Measurements from ENCODE around the gene PCDHB11. TPM values are rescaled to one million over a fixed set of nuclear protein-coding genes. Genes with fewer than 3 reads are reported as not detected.
"Not testable (repeated sequence)": the region's sequence is repeated elsewhere in the genome, so short reads cannot be mapped to it uniquely, and the experiment has no call there.

PCDHB11 gene
- total and polyA plus RNA-seq, 7 experiments from 2014 or later: not detected

- ChIA-PET POLR2A (no interaction called here), CTCF (interaction anchor here (0.7 to 1.0 kb wide), 2 partner anchors 10 to 134 kb away, joined by 3 to 5 read pairs; partner anchors contain the start of gene PCDHB8)
- Histone ChIP-seq H3K9me3 (ENCODE audit: control insufficient read depth in 2 of 3, low read length in 3 of 3) (peaks cover 0 to 7% (median 0%) of the 10 kb centered on the region in 3 experiments), H3K36me3 (ENCODE audit: control insufficient read depth in 2 of 3, insufficient read depth in 3 of 3, low read length in 3 of 3) (no peaks in the 10 kb centered on the region), H3K27me3 (ENCODE audit: control insufficient read depth in 2 of 2, insufficient read depth in 2 of 2, low read length in 2 of 2) (no peaks in the 10 kb centered on the region), H3K27ac (ENCODE audit: low read depth, low read length) (no peak within 1 kb of the TSS), H3K4me1 (ENCODE audit: control insufficient read depth in 2 of 2, insufficient read depth in 2 of 2, low read length in 2 of 2) (no peaks in the 10 kb centered on the region), H3K4me3 (ENCODE audit: low read length) (no peak within 1 kb of the TSS)
- Mint-ChIP-seq H3K36me3 (peaks cover 7 to 38% (median 28%) of the 10 kb centered on the region in 5 donors), H3K27ac (no peak within 1 kb of the TSS), H3K4me3 (peak within 1 kb of the TSS; percentile 15 to 64 (median 35)), H3K9me3 (peaks cover 12 to 80% (median 50%) of the 10 kb centered on the region in 11 donors), H3K4me1 (peaks cover 0 to 12% (median 5%) of the 10 kb centered on the region in 7 donors), H3K27me3 (peaks cover 3 to 86% (median 76%) of the 10 kb centered on the region in 5 donors)
- DNase-seq (peak in 1 of 9 donors; percentile 14), ATAC-seq (no peak)
- intact Hi-C loops (cut with micrococcal nuclease): loop anchor here (1.0 to 5.0 kb wide), 2 partner anchors 375 to 377 kb away; no protein-coding TSS in a partner anchor
Observed at GRCh38 chr5:141186897-141187512, 12.4 kb upstream of the PCDHB11 start, which contains the start of gene PCDHB9. Gene PCDHB9, plus strand, starts transcription at chr5:141187161. Its CDS starts 158 bp downstream, at chr5:141187319.

DNA sequence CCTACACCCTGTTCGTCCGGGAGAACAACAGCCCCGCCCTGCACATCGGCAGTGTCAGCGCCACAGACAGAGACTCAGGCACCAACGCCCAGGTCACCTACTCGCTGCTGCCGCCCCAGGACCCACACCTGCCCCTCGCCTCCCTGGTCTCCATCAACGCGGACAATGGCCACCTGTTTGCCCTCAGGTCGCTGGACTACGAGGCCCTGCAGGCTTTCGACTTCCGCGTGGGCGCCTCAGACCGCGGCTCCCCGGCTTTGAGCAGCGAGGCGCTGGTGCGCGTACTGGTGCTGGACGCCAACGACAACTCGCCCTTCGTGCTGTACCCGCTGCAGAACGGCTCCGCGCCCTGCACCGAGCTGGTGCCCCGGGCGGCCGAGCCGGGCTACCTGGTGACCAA, 10.7 kb upstream of the PCDHB11 start:
- H3K27ac Mint-ChIP-seq; DNase-seq; H3K27me3 ChIP-seq (ENCODE audit: control insufficient read depth in 2 of 2, insufficient read depth in 2 of 2, low read length in 2 of 2); H3K27ac ChIP-seq (ENCODE audit: low read depth, low read length); H3K9me3 ChIP-seq (ENCODE audit: control insufficient read depth in 2 of 3, low read length in 3 of 3); POLR2A ChIA-PET; CTCF ChIA-PET; H3K4me3 Mint-ChIP-seq; H3K36me3 ChIP-seq (ENCODE audit: control insufficient read depth in 2 of 3, insufficient read depth in 3 of 3, low read length in 3 of 3); H3K4me1 ChIP-seq (ENCODE audit: control insufficient read depth in 2 of 2, insufficient read depth in 2 of 2, low read length in 2 of 2); H3K4me3 ChIP-seq (ENCODE audit: low read length); ATAC-seq: not testable (repeated sequence)
- intact Hi-C loops (cut with micrococcal nuclease): loop anchor here in 1 of 2 donors (5.0 kb wide), 1 partner anchor 374 kb away; no protein-coding TSS in a partner anchor
- peaks cover under 1 to 34% (median 19%) of the 10 kb centered on the region in 5 donors for H3K36me3 Mint-ChIP-seq
- H3K9me3 Mint-ChIP-seq: peaks cover 9 to 80% (median 45%) of the 10 kb centered on the region in 11 donors
- H3K27me3 Mint-ChIP-seq: peaks cover 3 to 86% (median 74%) of the 10 kb centered on the region in 5 donors
- peaks cover 0 to 12% (median 5%) of the 10 kb centered on the region in 7 donors for H3K4me1 Mint-ChIP-seq

- CTCF ChIA-PET; DNase-seq; H3K4me1 ChIP-seq (ENCODE audit: control insufficient read depth in 2 of 2, insufficient read depth in 2 of 2, low read length in 2 of 2); H3K27ac Mint-ChIP-seq; H3K36me3 ChIP-seq (ENCODE audit: control insufficient read depth in 2 of 3, insufficient read depth in 3 of 3, low read length in 3 of 3); H3K27me3 ChIP-seq (ENCODE audit: control insufficient read depth in 2 of 2, insufficient read depth in 2 of 2, low read length in 2 of 2); H3K4me3 Mint-ChIP-seq; H3K9me3 ChIP-seq (ENCODE audit: control insufficient read depth in 2 of 3, low read length in 3 of 3); H3K4me3 ChIP-seq (ENCODE audit: low read length); ATAC-seq; H3K27ac ChIP-seq (ENCODE audit: low read depth, low read length); POLR2A ChIA-PET: not testable (repeated sequence)
- H3K4me1 Mint-ChIP-seq: peaks cover 0 to 12% (median 5%) of the 10 kb centered on the region in 7 donors
- peaks cover 0 to 34% (median 19%) of the 10 kb centered on the region in 5 donors for H3K36me3 Mint-ChIP-seq
- H3K27me3 Mint-ChIP-seq: peaks cover 3 to 86% (median 73%) of the 10 kb centered on the region in 5 donors
- intact Hi-C loops (cut with micrococcal nuclease): loop anchor here in 1 of 2 donors (5.0 kb wide), 1 partner anchor 373 kb away; no protein-coding TSS in a partner anchor
- H3K9me3 Mint-ChIP-seq: peaks cover 9 to 81% (median 45%) of the 10 kb centered on the region in 11 donors
Observed at GRCh38 chr5:141189131-141189530, 10.3 kb upstream of the PCDHB11 start.

- POLR2A ChIA-PET: no interaction called here
- CTCF ChIA-PET: no interaction called here
- H3K27ac Mint-ChIP-seq: no peak within 1 kb of the TSS
- no peak within 1 kb of the TSS for H3K27ac ChIP-seq (ENCODE audit: low read depth, low read length)
- no peak for ATAC-seq
- DNase-seq: no peak
- intact Hi-C loops (cut with micrococcal nuclease): no loop called here
- no peaks in the 10 kb centered on the region for H3K4me1 ChIP-seq (ENCODE audit: control insufficient read depth in 2 of 2, insufficient read depth in 2 of 2, low read length in 2 of 2)
- peak within 1 kb of the TSS in 4 of 10 donors; percentile 11 to 46 (median 21) for H3K4me3 Mint-ChIP-seq
- no peak within 1 kb of the TSS for H3K4me3 ChIP-seq (ENCODE audit: low read length)
- no peaks in the 10 kb centered on the region for H3K27me3 ChIP-seq (ENCODE audit: control insufficient read depth in 2 of 2, insufficient read depth in 2 of 2, low read length in 2 of 2)
- H3K27me3 Mint-ChIP-seq: peaks cover 3 to 81% (median 58%) of the 10 kb centered on the region in 5 donors
- peaks cover 0 to 36% (median 13%) of the 10 kb centered on the region in 5 donors for H3K36me3 Mint-ChIP-seq
- no peaks in the 10 kb centered on the region for H3K36me3 ChIP-seq (ENCODE audit: control insufficient read depth in 2 of 3, insufficient read depth in 3 of 3, low read length in 3 of 3)
- peaks cover 0 to 10% (median 0%) of the 10 kb centered on the region in 3 experiments for H3K9me3 ChIP-seq (ENCODE audit: control insufficient read depth in 2 of 3, low read length in 3 of 3)
- peaks cover 6 to 84% (median 44%) of the 10 kb centered on the region in 11 donors for H3K9me3 Mint-ChIP-seq
- H3K4me1 Mint-ChIP-seq: peaks cover 0 to 5% (median 3%) of the 10 kb centered on the region in 7 donors
Observed at GRCh38 chr5:141192110-141192725, 7.2 kb upstream of the PCDHB11 start, which contains the start of gene PCDHB10. Gene PCDHB10, plus strand, starts transcription at chr5:141192353. Its CDS starts 200 bp downstream, at chr5:141192553.

DNA sequence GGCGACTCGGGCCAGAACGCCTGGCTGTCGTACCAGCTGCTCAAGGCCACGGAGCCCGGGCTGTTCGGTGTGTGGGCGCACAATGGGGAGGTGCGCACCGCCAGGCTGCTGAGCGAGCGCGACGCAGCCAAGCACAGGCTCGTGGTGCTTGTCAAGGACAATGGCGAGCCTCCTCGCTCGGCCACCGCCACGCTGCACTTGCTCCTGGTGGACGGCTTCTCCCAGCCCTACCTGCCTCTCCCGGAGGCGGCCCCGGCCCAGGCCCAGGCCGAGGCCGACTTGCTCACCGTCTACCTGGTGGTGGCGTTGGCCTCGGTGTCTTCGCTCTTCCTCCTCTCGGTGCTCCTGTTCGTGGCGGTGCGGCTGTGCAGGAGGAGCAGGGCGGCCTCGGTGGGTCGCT, 5.1 kb upstream of the PCDHB11 start:
- H3K27ac Mint-ChIP-seq; H3K4me3 ChIP-seq (ENCODE audit: low read length); CTCF ChIA-PET; H3K36me3 ChIP-seq (ENCODE audit: control insufficient read depth in 2 of 3, insufficient read depth in 3 of 3, low read length in 3 of 3); DNase-seq; H3K4me1 ChIP-seq (ENCODE audit: control insufficient read depth in 2 of 2, insufficient read depth in 2 of 2, low read length in 2 of 2); H3K27ac ChIP-seq (ENCODE audit: low read depth, low read length); intact Hi-C loops (cut with micrococcal nuclease); H3K4me3 Mint-ChIP-seq; H3K27me3 ChIP-seq (ENCODE audit: control insufficient read depth in 2 of 2, insufficient read depth in 2 of 2, low read length in 2 of 2); ATAC-seq; H3K4me1 Mint-ChIP-seq; POLR2A ChIA-PET: not testable (repeated sequence)
- Mint-ChIP-seq H3K36me3 (peaks cover 0 to 39% (median 9%) of the 10 kb centered on the region in 5 donors), H3K27me3 (peaks cover 0 to 83% (median 62%) of the 10 kb centered on the region in 5 donors), H3K9me3 (peaks cover 6 to 88% (median 48%) of the 10 kb centered on the region in 11 donors)
- H3K9me3 ChIP-seq (ENCODE audit: control insufficient read depth in 2 of 3, low read length in 3 of 3): peaks cover 0 to 12% (median 0%) of the 10 kb centered on the region in 3 experiments

- Mint-ChIP-seq H3K4me1 (peaks cover 0 to 5% (median 0%) of the 10 kb centered on the region in 7 donors), H3K27me3 (peaks cover 0 to 79% (median 65%) of the 10 kb centered on the region in 5 donors), H3K4me3 (no peak overlapping the region), H3K36me3 (peaks cover 0 to 53% (median 9%) of the 10 kb centered on the region in 5 donors), H3K27ac (peak overlapping the region in 1 of 9 donors; percentile 25), H3K9me3 (peaks cover 6 to 88% (median 49%) of the 10 kb centered on the region in 11 donors)
- ChIA-PET CTCF (no interaction called here), POLR2A (no interaction called here)
- DNase-seq (no peak), ATAC-seq (no peak)
- Histone ChIP-seq H3K27ac (ENCODE audit: low read depth, low read length) (no peak overlapping the region), H3K4me3 (ENCODE audit: low read length) (no peak overlapping the region), H3K27me3 (ENCODE audit: control insufficient read depth in 2 of 2, insufficient read depth in 2 of 2, low read length in 2 of 2) (no peaks in the 10 kb centered on the region), H3K4me1 (ENCODE audit: control insufficient read depth in 2 of 2, insufficient read depth in 2 of 2, low read length in 2 of 2) (no peaks in the 10 kb centered on the region), H3K36me3 (ENCODE audit: control insufficient read depth in 2 of 3, insufficient read depth in 3 of 3, low read length in 3 of 3) (no peaks in the 10 kb centered on the region), H3K9me3 (ENCODE audit: control insufficient read depth in 2 of 3, low read length in 3 of 3) (peaks cover 0 to 18% (median 0%) of the 10 kb centered on the region in 3 experiments)
- intact Hi-C loops (cut with micrococcal nuclease): no loop called here
Observed at GRCh38 chr5:141196363-141196762, 3.1 kb upstream of the PCDHB11 start.
